Measurements from ENCODE around the gene SV2A.
"Not testable (repeated sequence)": the region's sequence is repeated elsewhere in the genome, so short reads cannot be mapped to it uniquely, and the experiment has no call there.

- TF ChIP-seq EZH2 (IDR thresholded peaks at IDR 0.05; ENCODE audit: borderline replicate concordance, insufficient read depth, low read depth, low read length, poor library complexity, severe bottlenecking): not testable (repeated sequence)
- TF ChIP-seq, protein P1, sequence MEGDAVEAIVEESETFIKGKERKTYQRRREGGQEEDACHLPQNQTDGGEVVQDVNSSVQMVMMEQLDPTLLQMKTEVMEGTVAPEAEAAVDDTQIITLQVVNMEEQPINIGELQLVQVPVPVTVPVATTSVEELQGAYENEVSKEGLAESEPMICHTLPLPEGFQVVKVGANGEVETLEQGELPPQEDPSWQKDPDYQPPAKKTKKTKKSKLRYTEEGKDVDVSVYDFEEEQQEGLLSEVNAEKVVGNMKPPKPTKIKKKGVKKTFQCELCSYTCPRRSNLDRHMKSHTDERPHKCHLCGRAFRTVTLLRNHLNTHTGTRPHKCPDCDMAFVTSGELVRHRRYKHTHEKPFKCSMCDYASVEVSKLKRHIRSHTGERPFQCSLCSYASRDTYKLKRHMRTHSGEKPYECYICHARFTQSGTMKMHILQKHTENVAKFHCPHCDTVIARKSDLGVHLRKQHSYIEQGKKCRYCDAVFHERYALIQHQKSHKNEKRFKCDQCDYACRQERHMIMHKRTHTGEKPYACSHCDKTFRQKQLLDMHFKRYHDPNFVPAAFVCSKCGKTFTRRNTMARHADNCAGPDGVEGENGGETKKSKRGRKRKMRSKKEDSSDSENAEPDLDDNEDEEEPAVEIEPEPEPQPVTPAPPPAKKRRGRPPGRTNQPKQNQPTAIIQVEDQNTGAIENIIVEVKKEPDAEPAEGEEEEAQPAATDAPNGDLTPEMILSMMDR (IDR thresholded peaks at IDR 0.05): not testable (repeated sequence)
Measured at GRCh38 chr1:149957548-149957947, 39.9 kb upstream of the SV2A start.

All from B cell (primary cell).